Measurements from ENCODE around the gene EDARADD.
A peak's percentile ranks its signal among the peaks of the same experiment; 100 is the strongest.

EDARADD gene

GRCh38 chr1:236532850-236533249 is 138.8 kb downstream of the EDARADD start:
- H3K27me3 ChIP-seq (ENCODE audit: insufficient read depth, low read length) = no peaks in the 10 kb centered on the region
- H3K4me1 ChIP-seq (ENCODE audit: control insufficient read depth, insufficient read depth, low read length, unreplicated experiment) = peaks cover 20% of the 10 kb centered on the region
- no peaks in the 10 kb centered on the region; the same call in 1 of the 2 replicates for H3K36me3 ChIP-seq (ENCODE audit: insufficient read depth, low read length)
- no peak overlapping the region for H3K4me3 ChIP-seq (ENCODE audit: low read depth, low read length)
- H3K27ac ChIP-seq (ENCODE audit: low read depth, low read length) = no peak overlapping the region
- H3K79me2 ChIP-seq (ENCODE audit: control insufficient read depth, insufficient read depth, low read length, unreplicated experiment) = peaks cover 19% of the 10 kb centered on the region
- H2AFZ ChIP-seq (ENCODE audit: low read length, unreplicated experiment) = no peak overlapping the region

GRCh38 chr1:236534151-236534651 is 140.1 kb downstream of the EDARADD start:
- H3K27me3 ChIP-seq (ENCODE audit: insufficient read depth, low read length) = no peaks in the 10 kb centered on the region
- peaks cover 8% of the 10 kb centered on the region; the same call in 1 of the 2 replicates for H3K36me3 ChIP-seq (ENCODE audit: insufficient read depth, low read length)
- peak overlapping the region; percentile 22; the same call in 1 of the 2 replicates for H3K27ac ChIP-seq (ENCODE audit: low read depth, low read length)
- no peak overlapping the region for H2AFZ ChIP-seq (ENCODE audit: low read length, unreplicated experiment)
- H3K4me3 ChIP-seq (ENCODE audit: low read depth, low read length) = no peak overlapping the region
- peaks cover 19% of the 10 kb centered on the region for H3K79me2 ChIP-seq (ENCODE audit: control insufficient read depth, insufficient read depth, low read length, unreplicated experiment)
- H3K4me1 ChIP-seq (ENCODE audit: control insufficient read depth, insufficient read depth, low read length, unreplicated experiment) = peaks cover 20% of the 10 kb centered on the region

Measured in ACC112 (cell line).